DOHH2 (cell line): ENCODE measurements around the gene LRRC1.

Experiments
- EZH2phosphoT487 ChIP-seq: fragments of 200-600 bp; sonication (generic); IDR thresholded peaks from 2 replicates; pipeline ENCODE4 v1.6.1; 2017; ENCODE audit warnings: borderline replicate concordance, mild to moderate bottlenecking, antibody characterized with exemption, low read length, moderate library complexity, mixed read lengths
- TF ChIP-seq, protein P1 (sequence below): fragments of 200-600 bp; sonication (generic); IDR thresholded peaks from one replicate; pipeline ENCODE4 v1.5.1; 2014; ENCODE audit warnings: antibody characterized with exemption, mild to moderate bottlenecking, low read depth, low read length; ENCODE audit not compliant: poor library complexity, severe bottlenecking

DNA sequence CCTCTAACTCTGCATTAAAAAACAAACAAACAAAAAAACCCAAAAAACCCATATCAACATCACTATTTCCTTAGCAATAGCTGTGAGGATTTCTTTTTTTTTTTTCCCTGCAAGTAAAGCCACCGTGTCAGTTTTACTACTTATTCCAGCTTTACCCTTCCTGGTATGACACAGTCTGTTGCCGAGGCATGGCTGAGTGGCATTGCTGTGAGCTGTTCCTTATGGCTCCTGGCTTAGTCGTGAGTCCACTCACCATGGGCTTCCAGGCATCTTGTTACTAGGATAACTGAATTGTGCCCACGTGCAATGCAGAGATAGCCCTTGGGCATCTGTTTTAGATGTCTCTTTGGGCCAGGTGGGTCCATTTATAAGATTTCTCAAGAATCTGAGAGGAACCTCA, 84.8 kb downstream of the LRRC1 start:
- TF ChIP-seq, protein P1, sequence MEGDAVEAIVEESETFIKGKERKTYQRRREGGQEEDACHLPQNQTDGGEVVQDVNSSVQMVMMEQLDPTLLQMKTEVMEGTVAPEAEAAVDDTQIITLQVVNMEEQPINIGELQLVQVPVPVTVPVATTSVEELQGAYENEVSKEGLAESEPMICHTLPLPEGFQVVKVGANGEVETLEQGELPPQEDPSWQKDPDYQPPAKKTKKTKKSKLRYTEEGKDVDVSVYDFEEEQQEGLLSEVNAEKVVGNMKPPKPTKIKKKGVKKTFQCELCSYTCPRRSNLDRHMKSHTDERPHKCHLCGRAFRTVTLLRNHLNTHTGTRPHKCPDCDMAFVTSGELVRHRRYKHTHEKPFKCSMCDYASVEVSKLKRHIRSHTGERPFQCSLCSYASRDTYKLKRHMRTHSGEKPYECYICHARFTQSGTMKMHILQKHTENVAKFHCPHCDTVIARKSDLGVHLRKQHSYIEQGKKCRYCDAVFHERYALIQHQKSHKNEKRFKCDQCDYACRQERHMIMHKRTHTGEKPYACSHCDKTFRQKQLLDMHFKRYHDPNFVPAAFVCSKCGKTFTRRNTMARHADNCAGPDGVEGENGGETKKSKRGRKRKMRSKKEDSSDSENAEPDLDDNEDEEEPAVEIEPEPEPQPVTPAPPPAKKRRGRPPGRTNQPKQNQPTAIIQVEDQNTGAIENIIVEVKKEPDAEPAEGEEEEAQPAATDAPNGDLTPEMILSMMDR, result no peak
- no peak for TF ChIP-seq EZH2phosphoT487
